GM10266 (cell line): Measurements from ENCODE around the gene DFFB.

Experiments
- DNase-seq: peaks from one replicate; pipeline ENCODE4 v3.0.0; 2012; ENCODE audit errors: extremely low spot score
- CTCF ChIP-seq: IDR thresholded peaks from 2 replicates; pipeline ENCODE4 v1.5.1; 2012; ENCODE audit warnings: mild to moderate bottlenecking, low read depth; ENCODE audit not compliant: control insufficient read depth, insufficient read depth; ENCODE audit errors: missing control alignments

DFFB gene

GRCh38 chr1:3921765-3922164 lies 64.5 kb downstream of the DFFB start:
- no peak for DNase-seq
- TF ChIP-seq CTCF = no peak

GRCh38 chr1:3922201-3922725 lies 65.0 kb downstream of the DFFB start:
- no peak for TF ChIP-seq CTCF
- DNase-seq = no peak

- DNase-seq = no peak
- TF ChIP-seq CTCF = no peak
Measured at GRCh38 chr1:3922851-3923250, 65.6 kb downstream of the DFFB start.

- DNase-seq = no peak
- TF ChIP-seq CTCF = no peak
Measured at GRCh38 chr1:3923378-3924185, 66.3 kb downstream of the DFFB start.

GRCh38 chr1:3924186-3924824 lies 67.0 kb downstream of the DFFB start:
- TF ChIP-seq CTCF = no peak
- DNase-seq = no peak

- TF ChIP-seq CTCF = no peak
- no peak for DNase-seq
Measured at GRCh38 chr1:3924825-3925220, 67.5 kb downstream of the DFFB start.

GRCh38 chr1:3925256-3925655 lies 68.0 kb downstream of the DFFB start:
- no peak for DNase-seq
- no peak for TF ChIP-seq CTCF
